Lung microvascular endothelial cell (primary cell): ENCODE measurements around the gene FOXN3. TPM values are rescaled to one million over a fixed set of nuclear protein-coding genes. Genes with fewer than 3 reads are reported as not detected.
A peak's percentile ranks its signal among the peaks of the same experiment; 100 is the strongest.

Experiments used
- DNase-seq, 2 donors: peaks; one replicate each; pipeline versions ENCODE4 v3.0.0 to v3.0.0-alpha.2; 2010; ENCODE audit warnings: low read depth in 2 of 2
- total RNA-seq: library from RNA; depleted of rRNA; stranded (reverse); fragments of >200 nt; gene quantifications from 2 replicates; pipeline ENCODE4 v1.2.1, GENCODE V29; 2014

FOXN3 gene
- total RNA-seq, 1 donor from 2014 or later: 37.9 TPM

GRCh38 chr14:89432226-89432625, 15.2 kb upstream of the FOXN3 start:
- no peak for DNase-seq

GRCh38 chr14:89430391-89431236, 13.6 kb upstream of the FOXN3 start:
- DNase-seq: peak in 1 of 2 donors; percentile 68

GRCh38 chr14:89429199-89430181, 12.5 kb upstream of the FOXN3 start:
- DNase-seq: no peak

GRCh38 chr14:89428546-89429198, 11.6 kb upstream of the FOXN3 start:
- peak in 1 of 2 donors; percentile 50 for DNase-seq

- DNase-seq: no peak
These were observed 11.1 kb upstream of the FOXN3 start for GRCh38 chr14:89428173-89428523.

- no peak for DNase-seq
These were observed 10.6 kb upstream of the FOXN3 start for GRCh38 chr14:89427426-89428172.

GRCh38 chr14:89425931-89426330, 8.9 kb upstream of the FOXN3 start:
- DNase-seq: peak; percentile 89 to 91

GRCh38 chr14:89424241-89424640, 7.2 kb upstream of the FOXN3 start:
- peak in 1 of 2 donors; percentile 72 for DNase-seq

GRCh38 chr14:89422952-89423345, 5.9 kb upstream of the FOXN3 start:
- DNase-seq: no peak

GRCh38 chr14:89422181-89422951, 5.3 kb upstream of the FOXN3 start:
- no peak for DNase-seq

- DNase-seq: no peak
These were observed 3.5 kb upstream of the FOXN3 start for GRCh38 chr14:89420502-89420901.

- no peak for DNase-seq
These were observed 3.0 kb upstream of the FOXN3 start for GRCh38 chr14:89419973-89420482.

GRCh38 chr14:89418976-89419375, 1.9 kb upstream of the FOXN3 start:
- no peak for DNase-seq

GRCh38 chr14:89418452-89418851, 1.4 kb upstream of the FOXN3 start:
- DNase-seq: peak in 1 of 2 donors; percentile 26

- peak; percentile 51 to 71 for DNase-seq
These were observed 612 bp upstream of the FOXN3 start for GRCh38 chr14:89417465-89418225.

- peak; percentile 98 to 99 for DNase-seq
These were observed 734 bp downstream of the FOXN3 start for GRCh38 chr14:89416002-89416995.

- DNase-seq: peak in 1 of 2 donors; percentile 68
These were observed 1.9 kb downstream of the FOXN3 start for GRCh38 chr14:89415159-89415558.

- no peak for DNase-seq
These were observed 5.1 kb downstream of the FOXN3 start for GRCh38 chr14:89411976-89412375.
